Tibial artery (tissue), 4 donors: ENCODE data around the gene CLIC3.
A peak's percentile ranks its signal among the peaks of the same experiment; 100 is the strongest.

Experiments used
- DNase-seq, 2 donors: peaks; one replicate each; pipeline ENCODE4 v3.0.0-alpha.2; 2019
- H3K27ac ChIP-seq, 2 donors: fragments of 200-600 bp; sonication (generic) in 1 of 2; 1 replicate in 1 of 2; 2 replicates in 1 of 2; pipeline ENCODE4 v1.5.1; 2018 to 2019; ENCODE audit warnings: mild to moderate bottlenecking in 1 of 2
- H3K27me3 ChIP-seq, 2 donors: fragments of 200-600 bp; sonication (generic) in 1 of 2; one replicate each; pipeline versions ENCODE4 v1.5.1 to v1.6.0; 2016 to 2019
- H3K36me3 ChIP-seq, 3 donors: fragments of 200-600 bp; sonication (generic) in 2 of 3; one replicate each; pipeline ENCODE4 v1.5.1; 2016 to 2019; ENCODE audit warnings: mild to moderate bottlenecking in 2 of 3
- H3K4me1 ChIP-seq, 4 donors: fragments of 200-600 bp; sonication (generic) in 2 of 4; 1 replicate in 3 of 4; 2 replicates in 1 of 4; pipeline ENCODE4 v1.5.1; 2016 to 2019
- H3K4me3 ChIP-seq, 2 donors: fragments of 200-600 bp; sonication (generic) in 1 of 2; 1 replicate in 1 of 2; 2 replicates in 1 of 2; pipeline ENCODE4 v1.5.1; 2018 to 2019; ENCODE audit warnings: mild to moderate bottlenecking in 2 of 2
- H3K9me3 ChIP-seq, 3 donors: fragments of 200-600 bp; sonication (generic) in 1 of 3; one replicate each; pipeline ENCODE4 v1.5.1; 2016 to 2019
- CTCF ChIP-seq, 2 experiments: fragments of 200-600 bp in 1 of 2; fragments of 450-650 bp in 1 of 2; IDR thresholded peaks; one replicate each; pipeline ENCODE4 v1.5.1; 2017 to 2019; ENCODE audit warnings: antibody characterized with exemption in 2 of 2, mild to moderate bottlenecking in 1 of 2, moderate library complexity in 1 of 2
- intact Hi-C: fragments of 100-400 bp; cut with DNase I; formaldehyde crosslinking; loops from one replicate; pipeline ENCODE4 v1.15.0; 2023; ENCODE audit warnings: low total_unique reads

The CLIC3 gene

GRCh38 chr9:136979769-136980587, 16.4 kb downstream of the CLIC3 start:
- Histone ChIP-seq H3K27ac (no peak overlapping the region), H3K36me3 (no peaks in the 10 kb centered on the region), H3K4me1 (peaks cover 0 to 24% (median 16%) of the 10 kb centered on the region in 4 donors), H3K4me3 (no peak overlapping the region), H3K9me3 (no peaks in the 10 kb centered on the region), H3K27me3 (peaks cover 0 to 65% of the 10 kb centered on the region in 2 donors)
- TF ChIP-seq CTCF (IDR thresholded peaks at IDR 0.05), result no peak
- intact Hi-C loops, result no loop called here
- no peak for DNase-seq

DNA sequence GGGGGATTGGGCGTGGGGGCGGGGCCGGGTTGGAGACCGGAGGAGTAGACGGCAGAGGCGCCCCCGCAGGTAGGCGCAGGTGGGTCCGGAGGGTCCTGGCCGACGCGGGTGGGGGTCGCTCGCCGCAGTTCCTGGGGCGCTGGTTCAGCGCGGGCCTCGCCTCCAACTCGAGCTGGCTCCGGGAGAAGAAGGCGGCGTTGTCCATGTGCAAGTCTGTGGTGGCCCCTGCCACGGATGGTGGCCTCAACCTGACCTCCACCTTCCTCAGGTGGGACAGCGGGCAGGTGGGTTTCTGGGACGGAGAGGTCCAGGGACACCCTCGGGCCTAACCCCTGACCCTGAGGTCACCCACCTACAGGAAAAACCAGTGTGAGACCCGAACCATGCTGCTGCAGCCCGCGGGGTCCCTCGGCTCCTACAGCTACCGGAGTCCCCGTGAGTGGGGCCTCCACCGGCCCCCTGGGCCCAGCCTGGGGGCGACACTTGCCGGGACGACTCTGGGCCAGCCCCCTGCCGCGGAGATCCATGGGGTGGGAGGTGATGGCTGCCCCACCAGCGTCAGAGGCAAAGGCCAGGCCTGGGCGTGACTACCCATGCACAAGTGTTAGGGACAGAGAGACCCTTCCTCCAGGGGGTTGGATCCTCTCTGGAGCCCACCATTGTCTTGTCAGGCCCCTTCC, 17.4 kb downstream of the CLIC3 start:
- Histone ChIP-seq H3K9me3 (no peaks in the 10 kb centered on the region), H3K36me3 (no peaks in the 10 kb centered on the region), H3K4me3 (no peak overlapping the region), H3K27me3 (peaks cover 0 to 55% of the 10 kb centered on the region in 2 donors), H3K27ac (no peak overlapping the region), H3K4me1 (peaks cover 0 to 24% (median 15%) of the 10 kb centered on the region in 4 donors)
- DNase-seq, result no peak
- TF ChIP-seq CTCF (IDR thresholded peaks at IDR 0.05), result no peak
- intact Hi-C loops, result no loop called here

DNA sequence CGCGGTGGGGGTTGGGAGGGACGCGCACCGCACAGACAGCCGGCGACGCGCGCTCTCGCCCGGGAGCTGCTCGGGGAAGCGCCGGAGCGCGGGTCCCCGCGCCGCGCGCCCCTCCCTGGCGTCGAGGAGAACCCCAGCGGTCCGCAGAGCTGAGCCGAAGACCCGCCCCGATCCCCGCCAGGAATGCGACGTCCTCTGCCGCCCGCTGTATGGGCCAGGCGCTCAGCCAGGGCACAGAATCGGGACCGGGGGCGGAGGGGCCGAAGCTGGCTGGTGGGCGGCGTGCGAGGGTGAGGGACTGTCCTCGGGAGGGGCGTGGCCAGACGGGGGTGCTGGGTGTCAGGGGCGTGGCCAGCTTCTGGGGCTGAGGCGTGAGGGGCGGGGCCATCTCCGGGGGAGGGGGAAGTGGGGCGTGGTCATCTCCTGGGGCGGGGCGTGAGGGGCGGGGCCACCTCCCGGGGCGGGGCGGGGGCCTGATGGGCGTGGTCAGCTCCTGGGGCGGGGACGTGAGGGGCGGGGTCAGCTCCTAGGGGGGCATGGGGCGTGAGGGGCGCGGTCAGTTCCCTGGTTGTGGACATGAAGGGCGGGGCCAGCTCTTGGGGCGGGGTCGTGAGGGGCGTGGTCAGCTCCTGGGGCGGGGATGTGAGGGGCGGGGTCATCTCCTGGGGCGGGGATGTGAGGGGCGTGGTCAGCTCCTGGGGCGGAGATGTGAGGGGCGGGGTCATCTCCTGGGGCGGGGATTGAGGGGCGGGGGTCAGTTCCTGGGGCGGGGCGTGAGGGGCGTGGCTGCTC, 18.1 kb downstream of the CLIC3 start:
- H3K27me3 ChIP-seq, result peaks cover 0 to 48% of the 10 kb centered on the region in 2 donors
- peak; percentile 69 to 77 for DNase-seq
- peak overlapping the region; percentile 47 to 57 for H3K4me3 ChIP-seq
- intact Hi-C loops, result no loop called here
- H3K9me3 ChIP-seq, result no peaks in the 10 kb centered on the region
- peak overlapping the region in 1 of 2 donors; percentile 30 for H3K27ac ChIP-seq
- TF ChIP-seq CTCF (IDR thresholded peaks at IDR 0.05), result no peak
- no peaks in the 10 kb centered on the region for H3K36me3 ChIP-seq
- peaks cover 0 to 24% (median 15%) of the 10 kb centered on the region in 4 donors for H3K4me1 ChIP-seq

- H3K4me1 ChIP-seq, result peaks cover 0 to 24% (median 15%) of the 10 kb centered on the region in 4 donors
- H3K4me3 ChIP-seq, result peak overlapping the region; percentile 47 to 57
Measured at GRCh38 chr9:136977649-136978072, 18.7 kb downstream of the CLIC3 start.

More at GRCh38 chr9:136977649-136978072, 18.7 kb downstream of the CLIC3 start:
- Histone ChIP-seq H3K9me3 (no peaks in the 10 kb centered on the region), H3K36me3 (no peaks in the 10 kb centered on the region), H3K27ac (peak overlapping the region in 1 of 2 donors; percentile 30), H3K27me3 (peaks cover 0 to 42% of the 10 kb centered on the region in 2 donors)
- intact Hi-C loops, result no loop called here
- TF ChIP-seq CTCF (IDR thresholded peaks at IDR 0.05), result no peak
- no peak for DNase-seq
